ENCODE data around the gene TMEM100.
A peak's percentile ranks its signal among the peaks of the same experiment; 100 is the strongest.

Gene TMEM100

GRCh38 chr17:55729484-55729883 lies 6.8 kb upstream of the TMEM100 start:
- TF ChIP-seq, protein P1, sequence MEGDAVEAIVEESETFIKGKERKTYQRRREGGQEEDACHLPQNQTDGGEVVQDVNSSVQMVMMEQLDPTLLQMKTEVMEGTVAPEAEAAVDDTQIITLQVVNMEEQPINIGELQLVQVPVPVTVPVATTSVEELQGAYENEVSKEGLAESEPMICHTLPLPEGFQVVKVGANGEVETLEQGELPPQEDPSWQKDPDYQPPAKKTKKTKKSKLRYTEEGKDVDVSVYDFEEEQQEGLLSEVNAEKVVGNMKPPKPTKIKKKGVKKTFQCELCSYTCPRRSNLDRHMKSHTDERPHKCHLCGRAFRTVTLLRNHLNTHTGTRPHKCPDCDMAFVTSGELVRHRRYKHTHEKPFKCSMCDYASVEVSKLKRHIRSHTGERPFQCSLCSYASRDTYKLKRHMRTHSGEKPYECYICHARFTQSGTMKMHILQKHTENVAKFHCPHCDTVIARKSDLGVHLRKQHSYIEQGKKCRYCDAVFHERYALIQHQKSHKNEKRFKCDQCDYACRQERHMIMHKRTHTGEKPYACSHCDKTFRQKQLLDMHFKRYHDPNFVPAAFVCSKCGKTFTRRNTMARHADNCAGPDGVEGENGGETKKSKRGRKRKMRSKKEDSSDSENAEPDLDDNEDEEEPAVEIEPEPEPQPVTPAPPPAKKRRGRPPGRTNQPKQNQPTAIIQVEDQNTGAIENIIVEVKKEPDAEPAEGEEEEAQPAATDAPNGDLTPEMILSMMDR (IDR thresholded peaks at IDR 0.05; ENCODE audit: low read depth, low read length, missing control alignments) = no peak
- no peak overlapping the region for H3K4me3 ChIP-seq (replicated peaks; ENCODE audit: low read depth, low read length)

GRCh38 chr17:55728833-55729232 lies 6.2 kb upstream of the TMEM100 start:
- H3K4me3 ChIP-seq (replicated peaks; ENCODE audit: low read depth, low read length) = no peak overlapping the region
- no peak for DNase-seq (ENCODE audit: extremely low read depth, low read depth)
- TF ChIP-seq, protein P1 (IDR thresholded peaks at IDR 0.05; ENCODE audit: low read depth, low read length, missing control alignments) = no peak

More at GRCh38 chr17:55729484-55729883, 6.8 kb upstream of the TMEM100 start:
- no peak for DNase-seq (ENCODE audit: extremely low read depth, low read depth)

GRCh38 chr17:55728361-55728760 lies 5.7 kb upstream of the TMEM100 start:
- TF ChIP-seq, protein P1 (IDR thresholded peaks at IDR 0.05; ENCODE audit: low read depth, low read length, missing control alignments) = no peak
- H3K4me3 ChIP-seq (replicated peaks; ENCODE audit: low read depth, low read length) = no peak overlapping the region
- DNase-seq (ENCODE audit: extremely low read depth, low read depth) = no peak

DNA sequence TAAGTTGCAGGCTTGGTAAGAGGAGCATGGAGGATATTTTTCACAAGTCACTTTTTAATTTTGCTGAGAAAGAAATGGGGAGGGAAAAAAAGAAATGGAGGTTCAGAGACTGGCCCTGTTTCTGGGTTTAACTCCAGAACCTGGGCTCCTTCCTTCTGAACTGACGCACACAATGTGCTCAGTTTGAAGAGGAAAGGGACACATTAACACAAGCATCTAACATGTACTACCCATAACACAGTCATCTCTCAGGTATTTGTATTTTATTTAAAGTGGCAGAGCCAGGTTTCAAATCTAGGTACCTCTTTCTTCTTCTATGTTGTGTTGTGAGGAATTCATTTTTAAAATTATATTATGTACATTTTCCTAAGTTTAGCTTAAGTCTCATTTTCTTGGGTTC lies 5.3 kb upstream of the TMEM100 start:
- TF ChIP-seq, protein P1 (IDR thresholded peaks at IDR 0.05; ENCODE audit: low read depth, low read length, missing control alignments) = no peak
- DNase-seq (ENCODE audit: extremely low read depth, low read depth) = no peak
- no peak overlapping the region for H3K4me3 ChIP-seq (replicated peaks; ENCODE audit: low read depth, low read length)

DNA sequence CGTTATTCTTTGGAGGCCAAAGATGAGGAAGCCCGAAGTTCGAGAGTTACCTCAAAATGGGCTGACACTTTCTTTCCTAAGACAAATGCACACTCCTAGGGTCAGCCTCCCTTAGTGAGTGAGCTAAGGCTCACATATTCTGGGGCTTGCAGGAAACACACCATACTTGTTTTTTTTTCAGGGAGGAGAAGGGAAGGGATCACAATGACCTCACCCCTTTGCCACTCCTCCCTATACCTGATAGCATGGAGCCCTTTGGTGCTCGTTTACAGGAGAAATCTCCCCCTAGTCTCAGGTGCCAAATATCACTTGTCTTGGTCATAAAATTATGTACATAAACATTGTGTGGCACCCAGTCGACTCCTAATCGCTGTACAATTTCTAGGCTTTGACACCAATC lies 4.6 kb upstream of the TMEM100 start:
- TF ChIP-seq, protein P1 (IDR thresholded peaks at IDR 0.05; ENCODE audit: low read depth, low read length, missing control alignments) = no peak
- no peak for DNase-seq (ENCODE audit: extremely low read depth, low read depth)
- H3K4me3 ChIP-seq (replicated peaks; ENCODE audit: low read depth, low read length) = no peak overlapping the region

GRCh38 chr17:55726440-55726839 lies 3.8 kb upstream of the TMEM100 start:
- TF ChIP-seq, protein P1 (IDR thresholded peaks at IDR 0.05; ENCODE audit: low read depth, low read length, missing control alignments) = no peak
- H3K4me3 ChIP-seq (replicated peaks; ENCODE audit: low read depth, low read length) = no peak overlapping the region
- peak; percentile 99 for DNase-seq (ENCODE audit: extremely low read depth, low read depth)

GRCh38 chr17:55723488-55723848 lies 804 bp upstream of the TMEM100 start:
- no peak for DNase-seq (ENCODE audit: extremely low read depth, low read depth)
- H3K4me3 ChIP-seq (replicated peaks; ENCODE audit: low read depth, low read length) = no peak overlapping the region
- TF ChIP-seq, protein P1 (IDR thresholded peaks at IDR 0.05; ENCODE audit: low read depth, low read length, missing control alignments) = no peak

All from HFF-Myc (cell line).